Hypothalamus (tissue), 51 donors: ENCODE results near the gene CFAP251.
"Not testable (repeated sequence)": the region's sequence is repeated elsewhere in the genome, so short reads cannot be mapped to it uniquely, and the experiment has no call there.

Experiments used
- DNase-seq, 51 donors: peaks; one replicate each; lab custom pipeline; 2025; lab: John Stamatoyannopoulos, UW

The CFAP251 gene

GRCh38 chr12:121917950-121918678 lies at the start of gene CFAP251:
Gene CFAP251, plus strand, starts transcription at chr12:121918592. Its CDS starts 2,714 bp downstream, at chr12:121921306.
- DNase-seq, result peak; percentile 10 to 94 (median 83)

- not testable (repeated sequence) for DNase-seq
Measured at GRCh38 chr12:121869229-121869628, 49.2 kb upstream of the CFAP251 start.

- no peak for DNase-seq
Measured at GRCh38 chr12:121871467-121871866, 46.9 kb upstream of the CFAP251 start.

- peak in 16 of 51 donors; percentile 2 to 58 (median 8) for DNase-seq
Measured at GRCh38 chr12:121872546-121873215, 45.7 kb upstream of the CFAP251 start.

GRCh38 chr12:121873216-121873569 lies 45.2 kb upstream of the CFAP251 start:
- DNase-seq, result no peak

GRCh38 chr12:121874071-121874470 lies 44.3 kb upstream of the CFAP251 start:
- no peak for DNase-seq

GRCh38 chr12:121875582-121875981 lies 42.8 kb upstream of the CFAP251 start:
- DNase-seq, result no peak

GRCh38 chr12:121876080-121876447 lies 42.3 kb upstream of the CFAP251 start:
- not testable (repeated sequence) for DNase-seq

- DNase-seq, result no peak
Measured at GRCh38 chr12:121883315-121883660, 35.1 kb upstream of the CFAP251 start.

GRCh38 chr12:121885129-121885528 lies 33.3 kb upstream of the CFAP251 start:
- not testable (repeated sequence) for DNase-seq

GRCh38 chr12:121888083-121888477 lies 30.3 kb upstream of the CFAP251 start:
- DNase-seq, result no peak

- peak; percentile 59 to 98 (median 94) for DNase-seq
Measured at GRCh38 chr12:121888478-121889273, 29.7 kb upstream of the CFAP251 start, which contains the start of gene PSMD9. Gene PSMD9, plus strand, starts transcription at chr12:121888790. Its CDS starts 67 bp downstream, at chr12:121888857.

- no peak for DNase-seq
Measured at GRCh38 chr12:121889274-121889624, 29.1 kb upstream of the CFAP251 start.

- DNase-seq, result not testable (repeated sequence)
Measured at GRCh38 chr12:121889661-121890060, 28.7 kb upstream of the CFAP251 start.

GRCh38 chr12:121892673-121893561 lies 25.5 kb upstream of the CFAP251 start:
- no peak for DNase-seq

- no peak for DNase-seq
Measured at GRCh38 chr12:121893961-121894460, 24.4 kb upstream of the CFAP251 start.

- DNase-seq, result peak in 1 of 51 donors; percentile 2
Measured at GRCh38 chr12:121894633-121895032, 23.8 kb upstream of the CFAP251 start.

- no peak for DNase-seq
Measured at GRCh38 chr12:121898287-121898686, 20.1 kb upstream of the CFAP251 start.

GRCh38 chr12:121899590-121899989 lies 18.8 kb upstream of the CFAP251 start:
- no peak for DNase-seq

GRCh38 chr12:121903202-121903601 lies 15.2 kb upstream of the CFAP251 start:
- no peak for DNase-seq
